Subcutaneous preadipocyte (primary cell): ENCODE results near the gene ZNF684. TPM values are rescaled to one million over a fixed set of nuclear protein-coding genes. Genes with fewer than 3 reads are reported as not detected.

ENCODE experiments used
- small RNA-seq: library from RNA; depleted of rRNA; stranded (forward); fragments of <200 nt; gene quantifications from one replicate; pipeline ENCODE3, GENCODE V24; 2012
- total RNA-seq: library from RNA; depleted of rRNA; stranded (reverse); fragments of >200 nt; gene quantifications from 2 replicates; pipeline ENCODE4 v1.2.3, GENCODE V29; 2012

ZNF684 gene
- 2.7 and 3.3 TPM in 2 replicates for total RNA-seq

GRCh38 chr1:40531381-40532061 lies at the start of gene ZNF684:
Gene ZNF684 (plus strand): TSS chr1:40531637. CDS start chr1:40533167, 1,530 bp downstream.

GRCh38 chr1:40508375-40509341 lies 22.8 kb upstream of the ZNF684 start, which contains the start of gene EXO5:
Gene EXO5 (plus strand): TSS chr1:40508767. CDS start chr1:40514545, 5,778 bp downstream.

Small RNA genes within 50 kb of the gene (small RNA-seq; reads per million reads assigned to genes)
- gene AL356379.1: not detected

Other genes with a start within 250 kb of the ZNF684 start
- 0.59 and 0.73 TPM in 2 replicates for gene COL9A2, start 214.4 kb upstream of the ZNF684 start, total RNA-seq
- 21.7 and 40.1 TPM in 2 replicates for gene SMAP2, start 157.9 kb upstream of the ZNF684 start, total RNA-seq
- 2.9 and 4.9 TPM in 2 replicates for gene ZFP69B, start 81.2 kb upstream of the ZNF684 start, total RNA-seq
- 4.1 and 4.4 TPM in 2 replicates for gene ZFP69, start 54.3 kb upstream of the ZNF684 start, total RNA-seq
- gene EXO5, start 22.9 kb upstream of the ZNF684 start, total RNA-seq: 5.9 and 6.6 TPM in 2 replicates
- under 0.01 and 0.20 TPM in 2 replicates for gene RIMS3, start 134.0 kb downstream of the ZNF684 start, total RNA-seq
- gene NFYC, start 160.1 kb downstream of the ZNF684 start, total RNA-seq: 20.2 and 27.4 TPM in 2 replicates